HCT116 (cell line): ENCODE measurements around the gene ZAP70. TPM values are rescaled to one million over a fixed set of nuclear protein-coding genes. Genes with fewer than 3 reads are reported as not detected.

Experiments
- ATAC-seq: fragments of 200-7000 bp; cut with Tn5 transposase; 2 replicates; pipeline ENCODE4 v1.9.1; 2020; ENCODE audit warnings: mild to moderate bottlenecking, moderate library complexity
- BruUV-seq: library from RNA; stranded (reverse); fragments of 400-500 nt; replicated peaks from 2 replicates; lab custom pipeline; 2021; lab: Mats Ljungman, UMichigan
- CTCF ChIA-PET: fragments of 300-600 bp; sonication (Branson Sonifier 250); formaldehyde crosslinking; loops from one replicate; lab custom pipeline; 2021; ENCODE audit warnings: antibody characterized with exemption; lab: Charles Lee
- POLR2A ChIA-PET: fragments of 300-600, 350-600 bp; sonication (Branson Sonifier 250); formaldehyde crosslinking; loops from one replicate; lab custom pipeline; 2021; ENCODE audit warnings: antibody characterized with exemption; lab: Charles Lee
- RAD21 ChIA-PET, 2 experiments: fragments of 300-600 bp; sonication (Branson Sonifier 250); formaldehyde crosslinking; loops; one replicate each; lab custom pipeline; 2023; ENCODE audit warnings: low total read pairs in 2 of 2; ENCODE audit not compliant: uncharacterized antibody in 2 of 2, unreplicated experiment in 2 of 2, low non-redundant PET in 1 of 2; lab: Charles Lee
- DNase-seq: peaks from one replicate; pipeline ENCODE4 v3.0.0-alpha.2; 2010; ENCODE audit warnings: low read depth, low spot score
- H2AFZ ChIP-seq: fragments of 200-600 bp; shearing (Covaris generic), sonication (generic); 2 replicates; pipeline ENCODE4 v1.6.1; 2017; ENCODE audit warnings: low read depth, mixed run types, mixed read lengths, antibody characterized with exemption, low read length; ENCODE audit not compliant: poor library complexity, severe bottlenecking
- H3K27ac ChIP-seq: 2 replicates; pipeline ENCODE4 v1.5.1; 2012; ENCODE audit warnings: low read depth, low read length
- H3K27me3 ChIP-seq: fragments of 200-600 bp; sonication (generic); 2 replicates; pipeline ENCODE4 v1.6.1; 2016; ENCODE audit warnings: mixed run types, low read length, mixed read lengths; ENCODE audit not compliant: insufficient read depth
- H3K36me3 ChIP-seq, 2 experiments: fragments of 200-500 bp in 1 of 2; fragments of 200-600 bp in 1 of 2; sonication (Bioruptor generic) in 1 of 2; sonication (generic) in 1 of 2; 2 replicates each; pipeline versions ENCODE4 v1.5.1 to v1.6.1; 2014 to 2016; ENCODE audit warnings: low read length in 2 of 2, inconsistent platforms in 1 of 2, mixed read lengths in 1 of 2, mixed run types in 1 of 2; ENCODE audit not compliant: insufficient read depth in 2 of 2, control insufficient read depth in 1 of 2
- H3K4me1 ChIP-seq, 2 experiments: fragments of 200-600 bp in 1 of 2; sonication (generic) in 1 of 2; 2 replicates each; pipeline versions ENCODE4 v1.5.1 to v1.6.1; 2012 to 2017; ENCODE audit warnings: low read length in 2 of 2, inconsistent platforms in 1 of 2, mild to moderate bottlenecking in 1 of 2, mixed read lengths in 1 of 2, mixed run types in 1 of 2, moderate library complexity in 1 of 2; ENCODE audit not compliant: insufficient read depth in 2 of 2, control insufficient read depth in 1 of 2
- H3K4me2 ChIP-seq: fragments of 200-600 bp; sonication (generic); 2 replicates; pipeline ENCODE4 v1.6.1; 2017; ENCODE audit warnings: mixed run types, low read length, mixed read lengths
- H3K4me3 ChIP-seq, 2 experiments: fragments of 200-600 bp in 1 of 2; sonication (generic) in 1 of 2; replicated peaks in 1 of 2; 2 replicates each; pipeline ENCODE4 v1.5.1; 2011 to 2016; ENCODE audit warnings: low read length in 2 of 2, control low read depth in 1 of 2, low read depth in 1 of 2, mild to moderate bottlenecking in 1 of 2, mixed read lengths in 1 of 2, mixed run types in 1 of 2
- H3K79me2 ChIP-seq: fragments of 200-600 bp; sonication (generic); 2 replicates; pipeline ENCODE4 v1.6.1; 2017; ENCODE audit warnings: mild to moderate bottlenecking, mixed run types, low read length, moderate library complexity, mixed read lengths; ENCODE audit not compliant: insufficient read depth
- H3K9ac ChIP-seq: fragments of 200-600 bp; sonication (generic); 2 replicates; pipeline ENCODE4 v1.6.1; 2016; ENCODE audit warnings: low read length, mixed read lengths
- H3K9me2 ChIP-seq: fragments of 200-600 bp; sonication (generic), shearing (Covaris generic); 2 replicates; pipeline ENCODE4 v1.6.1; 2017; ENCODE audit warnings: mixed run types, mild to moderate bottlenecking, moderate library complexity; ENCODE audit not compliant: insufficient read depth
- H3K9me3 ChIP-seq, 2 experiments: fragments of 200-500 bp in 1 of 2; fragments of 200-600 bp in 1 of 2; sonication (Bioruptor generic) in 1 of 2; sonication (generic) in 1 of 2; 2 replicates each; pipeline ENCODE4 v1.6.1; 2014 to 2017; ENCODE audit warnings: low read length in 2 of 2, mixed read lengths in 2 of 2, inconsistent platforms in 1 of 2, low read depth in 1 of 2, mild to moderate bottlenecking in 1 of 2, mixed run types in 1 of 2, moderate library complexity in 1 of 2; ENCODE audit not compliant: control insufficient read depth in 1 of 2, insufficient read depth in 1 of 2
- H4K20me1 ChIP-seq: fragments of 200-600 bp; sonication (generic), shearing (Covaris generic); 2 replicates; pipeline ENCODE4 v1.6.1; 2017; ENCODE audit warnings: mixed run types, mild to moderate bottlenecking, moderate library complexity; ENCODE audit not compliant: insufficient read depth
- CBX3 ChIP-seq: IDR thresholded peaks from 2 replicates; pipeline ENCODE4 v1.6.1; 2012; ENCODE audit warnings: low read depth
- CEBPB ChIP-seq: IDR thresholded peaks from 2 replicates; pipeline ENCODE4 v1.6.1; 2012; ENCODE audit warnings: low read depth
- EGR1 ChIP-seq: IDR thresholded peaks from 2 replicates; pipeline ENCODE4 v1.6.1; 2012; ENCODE audit warnings: low read depth
- ELF1 ChIP-seq: IDR thresholded peaks from 2 replicates; pipeline ENCODE4 v1.6.1; 2012; ENCODE audit warnings: low read depth, borderline replicate concordance
- EZH2 ChIP-seq: fragments of 200-600 bp; sonication (generic); IDR thresholded peaks from 2 replicates; pipeline ENCODE4 v1.6.1; 2017; ENCODE audit warnings: antibody characterized with exemption, mixed run types
- EZH2phosphoT487 ChIP-seq: fragments of 200-600 bp; IDR thresholded peaks from 2 replicates; pipeline ENCODE4 v1.6.1; 2018; ENCODE audit warnings: antibody characterized with exemption, borderline replicate concordance
- FOSL1 ChIP-seq: IDR thresholded peaks from 2 replicates; pipeline ENCODE4 v1.6.1; 2012; ENCODE audit warnings: low read depth
- MAX ChIP-seq: IDR thresholded peaks from 2 replicates; pipeline ENCODE4 v1.6.1; 2012
- POLR2A ChIP-seq: IDR thresholded peaks from 2 replicates; pipeline ENCODE4 v1.7.0; 2011; ENCODE audit warnings: borderline replicate concordance; ENCODE audit not compliant: insufficient read depth, insufficient read length; ENCODE audit errors: extremely low read depth
- RAD21 ChIP-seq: IDR thresholded peaks from 2 replicates; pipeline ENCODE4 v1.6.1; 2012; ENCODE audit warnings: low read depth, mild to moderate bottlenecking
- SRF ChIP-seq: IDR thresholded peaks from 2 replicates; pipeline ENCODE4 v1.6.1; 2012; ENCODE audit warnings: low read depth
- intact Hi-C: fragments of 100-400 bp; cut with micrococcal nuclease; formaldehyde crosslinking; loops from 2 replicates; pipeline ENCODE4 v1.10.0; 2022
- total RNA-seq: library from RNA; stranded (reverse); gene quantifications from one replicate; pipeline ENCODE4 v1.2.1, GENCODE V29; 2021; ENCODE audit not compliant: unreplicated experiment
- TF ChIP-seq, protein P1 (sequence below): IDR thresholded peaks from 2 replicates; pipeline ENCODE4 v1.6.1; 2012
- TF ChIP-seq, protein P2 (sequence below), 3 experiments: fragments of 200-600 bp in 1 of 3; sonication (generic) in 1 of 3; IDR thresholded peaks in 2 of 3; conservative IDR thresholded peaks in 1 of 3; 2 replicates each; pipeline ENCODE4 v1.5.1; 2012 to 2017; ENCODE audit warnings: low read depth in 2 of 3, low read length in 2 of 3, antibody characterized with exemption in 1 of 3, borderline replicate concordance in 1 of 3, control low read depth in 1 of 3, mild to moderate bottlenecking in 1 of 3, mixed read lengths in 1 of 3, mixed run types in 1 of 3, moderate library complexity in 1 of 3; ENCODE audit not compliant: insufficient read depth in 1 of 3

Gene ZAP70
- total RNA-seq, 1 experiment from 2014 or later = 0.91 TPM

DNA sequence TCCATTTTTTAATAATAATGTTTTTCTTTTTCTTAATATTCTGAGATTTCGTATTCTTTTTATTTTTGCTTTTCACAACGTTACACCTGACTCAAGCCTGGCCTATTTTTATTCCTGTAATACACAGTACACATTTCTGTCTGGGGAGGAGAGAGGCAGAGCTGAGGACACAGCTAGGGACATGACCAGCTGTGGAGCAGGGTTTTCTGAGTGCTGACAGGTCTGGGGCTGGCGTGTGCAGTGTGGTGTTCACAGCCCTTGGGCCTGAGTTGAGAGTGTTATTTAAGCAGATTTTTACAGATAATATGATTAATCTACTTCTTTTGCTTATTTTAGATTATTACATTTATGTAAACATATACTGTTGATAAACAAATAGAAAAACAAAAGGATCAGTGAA is 55.9 kb downstream of the ZAP70 start:
- no peak overlapping the region for H2AFZ ChIP-seq

More for the DNA sequence above, 55.9 kb downstream of the ZAP70 start:
- DNase-seq (no peak), ATAC-seq (no peak)
- Histone ChIP-seq H3K9me3 (no peaks in the 10 kb centered on the region), H3K36me3 (peaks cover 9 to 10% of the 10 kb centered on the region in 2 experiments), H3K4me3 (no peak overlapping the region), H3K27me3 (no peaks in the 10 kb centered on the region), H3K79me2 (no peaks in the 10 kb centered on the region), H3K4me2 (no peak overlapping the region), H4K20me1 (no peaks in the 10 kb centered on the region), H3K27ac (no peak overlapping the region), H3K9me2 (no peaks in the 10 kb centered on the region), H3K4me1 (no peaks in the 10 kb centered on the region), H3K9ac (no peak overlapping the region)
- ChIA-PET CTCF (no interaction called here), RAD21 (no interaction called here), POLR2A (no interaction called here)
- no TSS peak for BruUV-seq
- TF ChIP-seq POLR2A = no peak
- no peak for TF ChIP-seq EZH2
- TF ChIP-seq, protein P1, sequence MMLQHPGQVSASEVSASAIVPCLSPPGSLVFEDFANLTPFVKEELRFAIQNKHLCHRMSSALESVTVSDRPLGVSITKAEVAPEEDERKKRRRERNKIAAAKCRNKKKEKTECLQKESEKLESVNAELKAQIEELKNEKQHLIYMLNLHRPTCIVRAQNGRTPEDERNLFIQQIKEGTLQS = no peak
- no peak for TF ChIP-seq CEBPB
- TF ChIP-seq EGR1 = no peak
- TF ChIP-seq, protein P2, sequence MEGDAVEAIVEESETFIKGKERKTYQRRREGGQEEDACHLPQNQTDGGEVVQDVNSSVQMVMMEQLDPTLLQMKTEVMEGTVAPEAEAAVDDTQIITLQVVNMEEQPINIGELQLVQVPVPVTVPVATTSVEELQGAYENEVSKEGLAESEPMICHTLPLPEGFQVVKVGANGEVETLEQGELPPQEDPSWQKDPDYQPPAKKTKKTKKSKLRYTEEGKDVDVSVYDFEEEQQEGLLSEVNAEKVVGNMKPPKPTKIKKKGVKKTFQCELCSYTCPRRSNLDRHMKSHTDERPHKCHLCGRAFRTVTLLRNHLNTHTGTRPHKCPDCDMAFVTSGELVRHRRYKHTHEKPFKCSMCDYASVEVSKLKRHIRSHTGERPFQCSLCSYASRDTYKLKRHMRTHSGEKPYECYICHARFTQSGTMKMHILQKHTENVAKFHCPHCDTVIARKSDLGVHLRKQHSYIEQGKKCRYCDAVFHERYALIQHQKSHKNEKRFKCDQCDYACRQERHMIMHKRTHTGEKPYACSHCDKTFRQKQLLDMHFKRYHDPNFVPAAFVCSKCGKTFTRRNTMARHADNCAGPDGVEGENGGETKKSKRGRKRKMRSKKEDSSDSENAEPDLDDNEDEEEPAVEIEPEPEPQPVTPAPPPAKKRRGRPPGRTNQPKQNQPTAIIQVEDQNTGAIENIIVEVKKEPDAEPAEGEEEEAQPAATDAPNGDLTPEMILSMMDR (IDR thresholded peaks at IDR 0.05 in 2 of 3, conservative IDR thresholded peaks at IDR 0.05 in 1 of 3; ENCODE audit: borderline replicate concordance in 1 of 3, insufficient read depth in 1 of 3, low read depth in 2 of 3, low read length in 2 of 3) = no peak
- TF ChIP-seq EZH2phosphoT487 = no peak
- no peak for TF ChIP-seq MAX
- no peak for TF ChIP-seq FOSL1
- no peak for TF ChIP-seq ELF1
- TF ChIP-seq RAD21 = no peak
- TF ChIP-seq SRF = no peak
- no peak for TF ChIP-seq CBX3
- intact Hi-C loops = no loop called here
